Uterus (tissue), 4 donors: ENCODE data around the gene TTLL8. TPM values are rescaled to one million over a fixed set of nuclear protein-coding genes. Genes with fewer than 3 reads are reported as not detected.

Experiments
- DNase-seq, 2 donors: peaks; one replicate each; pipeline ENCODE4 v3.0.0-alpha.2; 2019 to 2020
- H3K27ac ChIP-seq, 2 donors: fragments of 200-600 bp; sonication (generic); 1 replicate in 1 of 2; 2 replicates in 1 of 2; pipeline ENCODE4 v1.5.1; 2016 to 2018
- H3K27me3 ChIP-seq, 2 donors: fragments of 200-600 bp; sonication (generic); one replicate each; pipeline ENCODE4 v1.5.1; 2018 to 2019; ENCODE audit warnings: control low read depth in 1 of 2
- H3K36me3 ChIP-seq, 2 donors: fragments of 200-600 bp; sonication (generic); one replicate each; pipeline ENCODE4 v1.5.1; 2019; ENCODE audit warnings: control low read depth in 1 of 2
- H3K4me1 ChIP-seq, 2 donors: fragments of 200-600 bp; sonication (generic); one replicate each; pipeline ENCODE4 v1.5.1; 2018 to 2019; ENCODE audit warnings: control low read depth in 1 of 2
- H3K4me3 ChIP-seq, 2 donors: fragments of 200-600 bp; sonication (generic); 1 replicate in 1 of 2; 2 replicates in 1 of 2; pipeline ENCODE4 v1.5.1; 2018 to 2019; ENCODE audit warnings: mild to moderate bottlenecking in 1 of 2
- H3K9me3 ChIP-seq, 2 donors: fragments of 200-600 bp; sonication (generic); one replicate each; pipeline ENCODE4 v1.5.1; 2019; ENCODE audit warnings: control low read depth in 1 of 2
- POLR2A ChIP-seq, 2 donors: fragments of 450-650 bp; IDR thresholded peaks; one replicate each; pipeline ENCODE4 v1.6.1; 2016; ENCODE audit warnings: antibody characterized with exemption in 2 of 2, mild to moderate bottlenecking in 1 of 2, moderate library complexity in 1 of 2
- intact Hi-C: fragments of 100-400 bp; cut with DNase I; formaldehyde crosslinking; loops from one replicate; pipeline ENCODE4 v1.15.1; 2023; ENCODE audit warnings: low total_unique reads
- total RNA-seq, 4 donors: library from RNA; depleted of rRNA in 3 of 4; stranded (reverse); fragments of >200 nt in 3 of 4; gene quantifications; one replicate each; pipeline versions ENCODE4 v1.1.0 to v1.2.4, GENCODE V29; 2014 to 2023
- TF ChIP-seq, protein P1 (sequence below), 4 experiments: fragments of 200-600 bp in 2 of 4; fragments of 450-650 bp in 2 of 4; sonication (generic) in 2 of 4; IDR thresholded peaks; one replicate each; pipeline ENCODE4 v1.5.1; 2016 to 2019; ENCODE audit warnings: antibody characterized with exemption in 4 of 4, mild to moderate bottlenecking in 2 of 4, moderate library complexity in 1 of 4
- donor health status: DM: yes; HTN: yes; CAD: no.

TTLL8 gene
- total RNA-seq, 4 donors from 2014 or later = not detected

DNA sequence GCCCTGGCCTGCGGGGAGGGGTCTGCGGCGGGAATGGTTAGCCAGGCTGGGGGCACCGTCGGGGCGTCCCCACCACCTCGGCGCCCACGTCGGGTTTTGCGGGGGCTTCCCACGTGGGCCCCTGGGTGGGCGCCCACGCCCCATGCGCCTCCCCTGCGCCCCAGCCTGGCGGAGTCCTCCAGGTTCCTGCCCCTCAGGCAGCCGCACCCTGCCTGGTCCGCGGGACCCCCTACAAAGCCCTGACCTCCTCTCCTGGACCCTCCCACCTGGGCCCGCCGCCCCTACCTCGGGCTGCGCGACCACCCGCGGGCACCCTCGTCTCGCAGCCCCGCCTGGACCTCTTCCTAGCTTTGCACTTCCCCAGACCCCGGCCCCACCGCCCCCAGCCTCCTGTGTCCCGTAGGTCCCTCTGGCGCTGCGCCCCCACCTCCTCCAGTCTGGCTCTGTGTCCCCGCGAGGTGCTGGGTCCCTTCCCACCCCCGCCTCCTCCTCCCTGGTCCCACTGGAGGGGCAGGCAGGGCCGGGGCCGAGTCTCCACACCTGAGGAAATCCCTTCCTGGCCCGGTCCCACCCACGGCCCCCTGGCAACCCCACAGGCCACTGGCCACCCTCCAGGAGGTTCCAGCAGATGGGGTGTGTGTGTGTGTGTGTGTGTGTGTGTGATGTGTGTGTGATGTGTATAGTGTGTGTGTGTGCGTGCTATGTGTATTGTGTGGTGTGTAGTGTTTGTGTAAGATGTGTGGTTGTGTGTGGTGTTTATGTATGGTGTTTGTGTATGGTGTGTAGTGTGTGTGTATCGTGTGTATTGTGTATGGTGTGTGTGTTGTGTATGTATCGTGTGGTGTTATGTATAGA lies 85.7 kb downstream of the TTLL8 start:
- Histone ChIP-seq H3K4me3 (no peak overlapping the region), H3K27ac (peak overlapping the region; percentile 93 to 95), H3K36me3 (no peaks in the 10 kb centered on the region), H3K27me3 (no peaks in the 10 kb centered on the region), H3K9me3 (no peaks in the 10 kb centered on the region), H3K4me1 (peaks cover 5 to 26% of the 10 kb centered on the region in 2 donors)
- no peak for TF ChIP-seq POLR2A (IDR thresholded peaks at IDR 0.05)
- TF ChIP-seq, protein P1, sequence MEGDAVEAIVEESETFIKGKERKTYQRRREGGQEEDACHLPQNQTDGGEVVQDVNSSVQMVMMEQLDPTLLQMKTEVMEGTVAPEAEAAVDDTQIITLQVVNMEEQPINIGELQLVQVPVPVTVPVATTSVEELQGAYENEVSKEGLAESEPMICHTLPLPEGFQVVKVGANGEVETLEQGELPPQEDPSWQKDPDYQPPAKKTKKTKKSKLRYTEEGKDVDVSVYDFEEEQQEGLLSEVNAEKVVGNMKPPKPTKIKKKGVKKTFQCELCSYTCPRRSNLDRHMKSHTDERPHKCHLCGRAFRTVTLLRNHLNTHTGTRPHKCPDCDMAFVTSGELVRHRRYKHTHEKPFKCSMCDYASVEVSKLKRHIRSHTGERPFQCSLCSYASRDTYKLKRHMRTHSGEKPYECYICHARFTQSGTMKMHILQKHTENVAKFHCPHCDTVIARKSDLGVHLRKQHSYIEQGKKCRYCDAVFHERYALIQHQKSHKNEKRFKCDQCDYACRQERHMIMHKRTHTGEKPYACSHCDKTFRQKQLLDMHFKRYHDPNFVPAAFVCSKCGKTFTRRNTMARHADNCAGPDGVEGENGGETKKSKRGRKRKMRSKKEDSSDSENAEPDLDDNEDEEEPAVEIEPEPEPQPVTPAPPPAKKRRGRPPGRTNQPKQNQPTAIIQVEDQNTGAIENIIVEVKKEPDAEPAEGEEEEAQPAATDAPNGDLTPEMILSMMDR (IDR thresholded peaks at IDR 0.05) = no peak
- intact Hi-C loops = loop anchor here (5.0 kb wide), 1 partner anchor 35 kb away; no protein-coding TSS in a partner anchor
- peak; percentile 39 to 55 for DNase-seq

DNA sequence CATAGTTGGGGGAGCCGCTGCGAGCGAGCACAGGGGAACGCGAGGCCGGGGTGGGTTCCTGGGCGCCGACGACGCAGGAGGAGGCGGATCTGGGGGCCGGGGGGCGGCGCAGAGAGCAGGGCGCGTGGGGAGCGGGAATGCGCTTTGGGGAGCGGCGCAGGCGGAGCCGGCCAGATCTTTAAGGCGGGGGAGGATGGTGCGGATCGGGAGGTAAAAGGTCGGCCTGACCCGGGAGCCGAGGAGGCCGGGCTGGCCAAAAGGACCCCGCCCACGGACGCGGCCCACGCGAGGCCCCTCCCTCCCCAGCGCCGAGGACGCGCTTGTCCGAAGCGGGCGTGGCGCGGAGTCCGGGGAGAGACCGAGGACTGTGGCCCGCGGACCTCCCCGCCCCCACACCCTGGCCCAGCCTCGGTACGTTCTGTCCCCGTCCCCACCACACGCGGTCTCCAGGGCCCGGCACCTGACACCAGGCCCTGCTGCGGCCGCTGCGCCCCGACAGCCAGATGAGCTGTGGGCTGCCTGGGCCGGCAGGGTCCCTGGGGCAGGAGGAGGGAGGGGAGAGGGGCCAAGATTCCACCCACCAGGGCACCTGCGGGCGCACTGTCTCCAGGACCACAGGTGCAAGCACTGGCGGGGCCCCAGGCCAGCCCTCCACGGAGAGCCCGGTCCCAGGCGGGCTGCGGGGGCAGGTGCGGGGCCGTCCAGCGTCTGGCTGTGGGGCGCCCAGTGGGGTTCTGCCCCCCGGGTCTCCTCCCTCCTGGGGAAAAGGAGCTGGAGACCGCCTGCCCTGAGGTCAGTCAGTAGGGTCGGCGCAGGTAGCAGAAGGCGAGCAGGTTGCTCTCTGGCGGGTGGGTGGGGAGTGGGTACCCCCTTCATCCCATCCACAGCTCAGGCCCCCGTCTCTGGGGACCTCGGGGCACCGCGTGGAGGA lies 86.6 kb downstream of the TTLL8 start:
- Histone ChIP-seq H3K4me3 (peak overlapping the region; percentile 46 to 50), H3K27me3 (no peaks in the 10 kb centered on the region), H3K27ac (peak overlapping the region; percentile 93 to 95), H3K36me3 (no peaks in the 10 kb centered on the region), H3K4me1 (peaks cover 9 to 35% of the 10 kb centered on the region in 2 donors), H3K9me3 (no peaks in the 10 kb centered on the region)
- DNase-seq = peak; percentile 88 to 92
- intact Hi-C loops = loop anchor here (5.0 kb wide), 1 partner anchor 34 kb away; no protein-coding TSS in a partner anchor
- TF ChIP-seq, protein P1 (IDR thresholded peaks at IDR 0.05) = no peak
- no peak for TF ChIP-seq POLR2A (IDR thresholded peaks at IDR 0.05)

GRCh38 chr22:49970528-49971231 lies 87.4 kb downstream of the TTLL8 start:
- TF ChIP-seq, protein P1 (IDR thresholded peaks at IDR 0.05) = no peak
- TF ChIP-seq POLR2A (IDR thresholded peaks at IDR 0.05) = peak; percentile 73 to 85
- peak; percentile 92 to 96 for DNase-seq
- H3K27ac ChIP-seq = peak overlapping the region; percentile 93 to 95
- peaks cover 10 to 43% of the 10 kb centered on the region in 2 donors for H3K4me1 ChIP-seq
- intact Hi-C loops = loop anchor here (5.0 kb wide), 1 partner anchor 33 kb away; no protein-coding TSS in a partner anchor
- H3K36me3 ChIP-seq = no peaks in the 10 kb centered on the region
- H3K9me3 ChIP-seq = no peaks in the 10 kb centered on the region
- no peaks in the 10 kb centered on the region for H3K27me3 ChIP-seq
- H3K4me3 ChIP-seq = peak overlapping the region; percentile 46 to 50

DNA sequence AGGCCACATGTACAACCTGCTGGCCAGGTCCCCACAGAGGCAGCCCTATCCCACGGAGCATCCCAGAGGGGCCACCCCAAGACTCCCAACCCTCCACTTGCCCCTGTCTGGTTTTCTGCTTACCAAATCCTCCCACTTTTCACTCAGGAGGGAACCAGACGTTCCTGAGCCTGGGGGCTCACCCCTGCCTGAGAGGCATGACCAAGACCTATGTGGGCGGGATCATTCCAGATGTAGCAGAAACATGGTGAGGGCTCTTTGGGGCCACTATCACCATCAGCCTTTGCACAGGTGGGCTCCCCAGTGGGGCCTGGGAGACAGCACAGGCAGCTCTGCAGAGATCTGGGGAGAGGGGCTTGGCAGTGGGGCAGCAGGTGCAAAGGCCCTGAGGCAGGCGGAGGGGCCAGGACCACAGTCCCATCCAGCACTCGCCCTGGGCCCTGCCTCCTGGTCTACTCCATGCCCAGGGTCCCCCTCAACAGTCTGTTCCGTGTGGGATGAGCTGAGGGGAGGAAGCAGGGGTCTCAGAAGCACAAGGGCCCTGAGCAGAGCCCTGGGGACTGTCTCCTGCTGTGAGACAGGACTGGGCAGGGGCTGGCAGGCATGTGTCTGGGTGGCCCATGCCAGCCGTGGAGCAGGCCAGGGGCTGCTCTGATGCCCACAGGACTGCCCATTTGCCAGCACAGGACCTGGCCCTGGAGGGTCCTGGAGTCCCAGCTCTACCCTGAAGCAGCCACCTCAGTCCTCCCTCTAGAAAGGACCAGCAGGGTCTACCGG lies 88.2 kb downstream of the TTLL8 start:
- Histone ChIP-seq H3K9me3 (no peaks in the 10 kb centered on the region), H3K36me3 (no peaks in the 10 kb centered on the region), H3K4me1 (peaks cover 10 to 45% of the 10 kb centered on the region in 2 donors), H3K27me3 (no peaks in the 10 kb centered on the region), H3K27ac (peak overlapping the region; percentile 93 to 95), H3K4me3 (no peak overlapping the region)
- DNase-seq = peak; percentile 24 to 27
- intact Hi-C loops = loop anchor here (5.0 kb wide), 1 partner anchor 33 kb away; no protein-coding TSS in a partner anchor
- TF ChIP-seq, protein P1 (IDR thresholded peaks at IDR 0.05) = no peak
- TF ChIP-seq POLR2A (IDR thresholded peaks at IDR 0.05) = no peak
